Loucy (cell line): ENCODE results near the gene ANXA11.

Source experiments
- H2AFZ ChIP-seq: fragments of 200-600 bp; sonication (generic); 2 replicates; pipeline ENCODE4 v1.6.0; 2016; ENCODE audit warnings: antibody characterized with exemption, mild to moderate bottlenecking, low read length, moderate library complexity
- H3F3A ChIP-seq: fragments of 200-600 bp; 2 replicates; pipeline ENCODE4 v1.6.0; 2016; ENCODE audit warnings: antibody characterized with exemption, low read depth, mild to moderate bottlenecking
- H3K27me3 ChIP-seq: fragments of 200-600 bp; sonication (generic); 2 replicates; pipeline ENCODE4 v1.6.1; 2014; ENCODE audit warnings: low read length, mild to moderate bottlenecking; ENCODE audit not compliant: insufficient read depth, poor library complexity, severe bottlenecking
- H3K36me3 ChIP-seq: fragments of 200-600 bp; sonication (generic); 2 replicates; pipeline ENCODE4 v1.6.1; 2016; ENCODE audit warnings: low read length; ENCODE audit not compliant: insufficient read depth
- H3K4me1 ChIP-seq: fragments of 200-600 bp; sonication (generic); 2 replicates; pipeline ENCODE4 v1.5.1; 2014; ENCODE audit warnings: low read length, mild to moderate bottlenecking; ENCODE audit not compliant: insufficient read depth, poor library complexity, severe bottlenecking
- H3K4me2 ChIP-seq: fragments of 200-600 bp; sonication (generic); 2 replicates; pipeline ENCODE4 v1.6.0; 2014; ENCODE audit warnings: antibody characterized with exemption, low read length, low read depth, mild to moderate bottlenecking; ENCODE audit not compliant: poor library complexity, severe bottlenecking
- H3K4me3 ChIP-seq: fragments of 200-600 bp; sonication (generic); 2 replicates; pipeline ENCODE4 v1.5.1; 2014; ENCODE audit warnings: low read length, mild to moderate bottlenecking, mixed read lengths; ENCODE audit not compliant: poor library complexity, severe bottlenecking
- H3K79me2 ChIP-seq: fragments of 200-600 bp; sonication (generic); 2 replicates; pipeline ENCODE4 v1.6.1; 2014; ENCODE audit warnings: low read length; ENCODE audit not compliant: insufficient read depth
- H3K9ac ChIP-seq: fragments of 200-600 bp; sonication (generic); 2 replicates; pipeline ENCODE4 v1.6.0; 2014; ENCODE audit warnings: mild to moderate bottlenecking, low read depth, low read length, moderate library complexity; ENCODE audit not compliant: poor library complexity, severe bottlenecking
- H3K9me2 ChIP-seq: fragments of 200-600 bp; sonication (generic); replicated peaks from 2 replicates; pipeline ENCODE4 v1.6.1; 2016; ENCODE audit warnings: low read depth, low read length, mixed read lengths
- H3K9me3 ChIP-seq: fragments of 200-600 bp; sonication (generic); 2 replicates; pipeline ENCODE4 v1.6.1; 2014; ENCODE audit warnings: mild to moderate bottlenecking, antibody characterized with exemption, low read length, low read depth; ENCODE audit not compliant: insufficient read depth
- H4K20me1 ChIP-seq: fragments of 200-600 bp; sonication (generic); 2 replicates; pipeline ENCODE4 v1.6.0; 2014; ENCODE audit warnings: antibody characterized with exemption, low read length, mild to moderate bottlenecking; ENCODE audit not compliant: insufficient read depth, poor library complexity, severe bottlenecking
- CTCF ChIP-seq: fragments of 200-600 bp; sonication (generic); conservative IDR thresholded peaks from 2 replicates; pipeline ENCODE4 v1.5.1; 2014; ENCODE audit warnings: mild to moderate bottlenecking, antibody characterized with exemption, low read length
- EZH2phosphoT487 ChIP-seq: fragments of 200-600 bp; IDR thresholded peaks from 2 replicates; pipeline ENCODE4 v1.6.1; 2018; ENCODE audit warnings: antibody characterized with exemption, mild to moderate bottlenecking, moderate library complexity, borderline replicate concordance

Gene ANXA11

GRCh38 chr10:80161321-80162083 is 43.8 kb downstream of the ANXA11 start:
- Histone ChIP-seq H3K79me2 (no peaks in the 10 kb centered on the region), H3F3A (no peaks in the 10 kb centered on the region), H3K9me2 (no peaks in the 10 kb centered on the region), H3K36me3 (peaks cover 90% of the 10 kb centered on the region; the same call in 1 of the 2 replicates), H4K20me1 (no peaks in the 10 kb centered on the region), H3K4me3 (no peak overlapping the region), H3K9me3 (no peaks in the 10 kb centered on the region), H3K9ac (no peak overlapping the region), H2AFZ (no peak overlapping the region), H3K4me2 (no peak overlapping the region), H3K27me3 (no peaks in the 10 kb centered on the region), H3K4me1 (no peaks in the 10 kb centered on the region)
- TF ChIP-seq EZH2phosphoT487 (no peak), CTCF (peak; percentile 44)

GRCh38 chr10:80160361-80161320 is 44.7 kb downstream of the ANXA11 start:
- peaks cover 90% of the 10 kb centered on the region; the same call in 1 of the 2 replicates for H3K36me3 ChIP-seq
- H3K4me2 ChIP-seq: no peak overlapping the region
- H3K79me2 ChIP-seq: no peaks in the 10 kb centered on the region
- H3K4me1 ChIP-seq: no peaks in the 10 kb centered on the region
- no peak overlapping the region for H2AFZ ChIP-seq
- H3K9me3 ChIP-seq: no peaks in the 10 kb centered on the region
- H3K9me2 ChIP-seq: no peaks in the 10 kb centered on the region
- no peaks in the 10 kb centered on the region for H3F3A ChIP-seq
- H4K20me1 ChIP-seq: no peaks in the 10 kb centered on the region
- TF ChIP-seq CTCF: no peak
- no peak for TF ChIP-seq EZH2phosphoT487
- no peaks in the 10 kb centered on the region for H3K27me3 ChIP-seq
- H3K9ac ChIP-seq: no peak overlapping the region
- no peak overlapping the region for H3K4me3 ChIP-seq

GRCh38 chr10:80159166-80159873 is 46.0 kb downstream of the ANXA11 start:
- Histone ChIP-seq H3K9me3 (no peaks in the 10 kb centered on the region), H3K79me2 (no peaks in the 10 kb centered on the region), H3K36me3 (peaks cover 90% of the 10 kb centered on the region; the same call in 1 of the 2 replicates), H3K9ac (no peak overlapping the region), H2AFZ (no peak overlapping the region), H3K4me3 (no peak overlapping the region), H3K4me1 (no peaks in the 10 kb centered on the region), H3K27me3 (no peaks in the 10 kb centered on the region), H4K20me1 (no peaks in the 10 kb centered on the region), H3K9me2 (no peaks in the 10 kb centered on the region), H3F3A (no peaks in the 10 kb centered on the region), H3K4me2 (no peak overlapping the region)
- no peak for TF ChIP-seq EZH2phosphoT487
- no peak for TF ChIP-seq CTCF
